ENCODE results near the gene SLC47A1.

- TF ChIP-seq CTCF (IDR thresholded peaks at IDR 0.05; ENCODE audit: insufficient read depth, low read length): no peak
- no peak for TF ChIP-seq SPI1 (IDR thresholded peaks at IDR 0.05; ENCODE audit: borderline replicate concordance, low read depth)
- no peak for TF ChIP-seq POLR2AphosphoS5 (IDR thresholded peaks at IDR 0.05; ENCODE audit: low read depth)
- TF ChIP-seq REST (IDR thresholded peaks at IDR 0.05; ENCODE audit: insufficient replicate concordance, low read depth): no peak
- no peak for TF ChIP-seq GABPA (IDR thresholded peaks at IDR 0.05; ENCODE audit: low read depth)
Observed at GRCh38 chr17:19549746-19550623, 16.3 kb downstream of the SLC47A1 start.
